Adipocyte (in vitro differentiated cells): ENCODE results near the gene RABEP1.

Source experiments
- DNase-seq: peaks from one replicate; pipeline ENCODE4 v3.0.0-alpha.2; 2015; ENCODE audit warnings: low read depth
- H3K27me3 ChIP-seq: replicated peaks from 2 replicates; pipeline ENCODE4 v1.7.0; 2013; ENCODE audit warnings: mild to moderate bottlenecking, low read length, moderate library complexity; ENCODE audit not compliant: control insufficient read depth, insufficient read depth
- H3K36me3 ChIP-seq: 2 replicates; pipeline ENCODE4 v1.7.0; 2013; ENCODE audit warnings: low read length, mild to moderate bottlenecking, moderate library complexity; ENCODE audit not compliant: control insufficient read depth, insufficient read depth, severe bottlenecking
- H3K4me1 ChIP-seq: 2 replicates; pipeline ENCODE4 v1.7.0; 2013; ENCODE audit warnings: mild to moderate bottlenecking, low read length, moderate library complexity; ENCODE audit not compliant: control insufficient read depth, insufficient read depth
- H3K4me3 ChIP-seq: 2 replicates; pipeline ENCODE4 v1.7.0; 2013; ENCODE audit warnings: mild to moderate bottlenecking, low read length, moderate library complexity
- H3K9ac ChIP-seq: 2 replicates; pipeline ENCODE4 v1.7.0; 2013; ENCODE audit warnings: mild to moderate bottlenecking, low read length, moderate library complexity
- H3K9me3 ChIP-seq: 2 replicates; pipeline ENCODE4 v1.7.0; 2013; ENCODE audit warnings: mild to moderate bottlenecking, low read length, moderate library complexity; ENCODE audit not compliant: control insufficient read depth

The RABEP1 gene

GRCh38 chr17:5370411-5370810 is 88.3 kb downstream of the RABEP1 start:
- H3K9ac ChIP-seq, result no peak overlapping the region
- H3K36me3 ChIP-seq, result peaks cover 82% of the 10 kb centered on the region
- H3K9me3 ChIP-seq, result no peaks in the 10 kb centered on the region
- DNase-seq, result no peak
- no peak overlapping the region for H3K4me3 ChIP-seq
- H3K4me1 ChIP-seq, result peaks cover 3% of the 10 kb centered on the region
- no peaks in the 10 kb centered on the region for H3K27me3 ChIP-seq

- Histone ChIP-seq H3K4me3 (no peak overlapping the region), H3K36me3 (peaks cover 86% of the 10 kb centered on the region), H3K9me3 (no peaks in the 10 kb centered on the region), H3K27me3 (no peaks in the 10 kb centered on the region), H3K4me1 (no peaks in the 10 kb centered on the region), H3K9ac (no peak overlapping the region)
- no peak for DNase-seq
These were observed 91.0 kb downstream of the RABEP1 start for GRCh38 chr17:5373112-5373511.

- DNase-seq, result no peak
- peaks cover 86% of the 10 kb centered on the region for H3K36me3 ChIP-seq
- H3K27me3 ChIP-seq, result no peaks in the 10 kb centered on the region
These were observed 96.6 kb downstream of the RABEP1 start for GRCh38 chr17:5378566-5379207.

GRCh38 chr17:5379351-5380107 is 97.4 kb downstream of the RABEP1 start:
- Histone ChIP-seq H3K4me1 (peaks cover 22% of the 10 kb centered on the region), H3K9me3 (no peaks in the 10 kb centered on the region), H3K4me3 (no peak overlapping the region), H3K27me3 (no peaks in the 10 kb centered on the region), H3K9ac (peak overlapping the region; percentile 19), H3K36me3 (peaks cover 89% of the 10 kb centered on the region)
- no peak for DNase-seq

More at GRCh38 chr17:5378566-5379207, 96.6 kb downstream of the RABEP1 start:
- Histone ChIP-seq H3K9me3 (no peaks in the 10 kb centered on the region), H3K4me3 (no peak overlapping the region), H3K9ac (no peak overlapping the region), H3K4me1 (peaks cover 22% of the 10 kb centered on the region)

GRCh38 chr17:5380491-5381135 is 98.5 kb downstream of the RABEP1 start:
- H3K36me3 ChIP-seq, result peaks cover 92% of the 10 kb centered on the region
- DNase-seq, result peak; percentile 39

GRCh38 chr17:5381542-5381941 is 99.5 kb downstream of the RABEP1 start:
- peak; percentile 8 for DNase-seq
- Histone ChIP-seq H3K4me3 (no peak overlapping the region), H3K9me3 (no peaks in the 10 kb centered on the region), H3K36me3 (peaks cover 95% of the 10 kb centered on the region), H3K27me3 (no peaks in the 10 kb centered on the region), H3K4me1 (peaks cover 22% of the 10 kb centered on the region), H3K9ac (peak overlapping the region; percentile 16)

More at GRCh38 chr17:5380491-5381135, 98.5 kb downstream of the RABEP1 start:
- Histone ChIP-seq H3K4me3 (no peak overlapping the region), H3K9ac (peak overlapping the region; percentile 19), H3K27me3 (no peaks in the 10 kb centered on the region), H3K9me3 (no peaks in the 10 kb centered on the region), H3K4me1 (peaks cover 22% of the 10 kb centered on the region)

- Histone ChIP-seq H3K36me3 (peaks cover 90% of the 10 kb centered on the region), H3K27me3 (no peaks in the 10 kb centered on the region), H3K9me3 (no peaks in the 10 kb centered on the region), H3K4me3 (no peak overlapping the region), H3K9ac (no peak overlapping the region), H3K4me1 (peaks cover 3% of the 10 kb centered on the region)
- DNase-seq, result no peak
These were observed 109.6 kb downstream of the RABEP1 start for GRCh38 chr17:5391678-5392077.

GRCh38 chr17:5396612-5397011 is 114.5 kb downstream of the RABEP1 start:
- Histone ChIP-seq H3K36me3 (peaks cover 88% of the 10 kb centered on the region), H3K9me3 (no peaks in the 10 kb centered on the region), H3K9ac (no peak overlapping the region), H3K27me3 (no peaks in the 10 kb centered on the region), H3K4me1 (no peaks in the 10 kb centered on the region), H3K4me3 (no peak overlapping the region)
- no peak for DNase-seq

- Histone ChIP-seq H3K36me3 (peaks cover 87% of the 10 kb centered on the region), H3K4me1 (no peaks in the 10 kb centered on the region), H3K9ac (no peak overlapping the region), H3K9me3 (no peaks in the 10 kb centered on the region), H3K27me3 (no peaks in the 10 kb centered on the region), H3K4me3 (no peak overlapping the region)
- no peak for DNase-seq
These were observed 117.7 kb downstream of the RABEP1 start for GRCh38 chr17:5399767-5400166.

GRCh38 chr17:5405400-5405799 is 123.3 kb downstream of the RABEP1 start:
- Histone ChIP-seq H3K4me1 (peaks cover 14% of the 10 kb centered on the region), H3K9me3 (no peaks in the 10 kb centered on the region), H3K36me3 (peaks cover 94% of the 10 kb centered on the region), H3K9ac (peak overlapping the region; percentile 13), H3K27me3 (no peaks in the 10 kb centered on the region), H3K4me3 (no peak overlapping the region)
- DNase-seq, result no peak

GRCh38 chr17:5408186-5408585 is 126.1 kb downstream of the RABEP1 start:
- peaks cover 88% of the 10 kb centered on the region for H3K36me3 ChIP-seq
- no peak for DNase-seq
- H3K4me1 ChIP-seq, result peaks cover 23% of the 10 kb centered on the region

More at GRCh38 chr17:5408186-5408585, 126.1 kb downstream of the RABEP1 start:
- no peaks in the 10 kb centered on the region for H3K9me3 ChIP-seq
- no peak overlapping the region for H3K4me3 ChIP-seq
- H3K9ac ChIP-seq, result no peak overlapping the region
- H3K27me3 ChIP-seq, result no peaks in the 10 kb centered on the region
